Retina (tissue), 1 donor: ENCODE results near the gene PRKCZ.

Experiments used
- DNase-seq: peaks from one replicate; pipeline ENCODE4 v3.0.0-alpha.2; 2016

Gene PRKCZ

DNA sequence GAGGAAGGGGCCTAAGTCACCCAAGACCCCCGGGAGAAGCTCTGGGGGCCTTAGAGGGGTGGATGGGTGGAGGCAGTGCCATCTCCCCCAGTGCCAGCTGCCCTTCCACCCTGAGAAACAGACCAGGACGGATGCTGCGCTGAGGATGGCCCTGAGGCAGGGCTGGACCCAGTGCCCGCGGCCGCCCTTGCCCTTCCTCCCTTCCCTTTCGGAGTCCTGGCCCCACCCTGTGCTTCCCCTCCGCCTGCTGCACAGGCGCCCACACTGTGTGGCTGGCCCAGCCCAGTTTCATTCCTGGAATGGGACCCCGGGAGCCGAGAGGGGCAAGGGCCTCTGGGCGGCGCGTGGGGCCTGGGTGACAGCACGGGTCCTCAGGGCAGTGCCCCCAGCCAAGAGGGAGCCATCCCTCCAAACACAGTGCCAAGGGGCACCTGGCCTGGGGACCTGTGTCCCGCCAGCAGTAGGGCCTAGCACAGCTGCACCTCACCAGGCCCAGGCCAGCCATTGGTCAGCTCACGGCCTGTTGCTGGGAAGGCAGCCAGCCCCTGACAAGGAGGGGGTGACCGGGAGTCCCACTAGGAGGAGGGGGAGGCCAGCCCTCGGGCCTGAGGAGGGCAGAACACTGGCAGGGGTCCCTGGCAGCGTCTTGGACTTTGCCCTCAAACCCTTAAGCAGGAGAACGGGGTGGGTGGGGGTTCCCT is 164.5 kb downstream of the PRKCZ start:
- DNase-seq: no peak

DNA sequence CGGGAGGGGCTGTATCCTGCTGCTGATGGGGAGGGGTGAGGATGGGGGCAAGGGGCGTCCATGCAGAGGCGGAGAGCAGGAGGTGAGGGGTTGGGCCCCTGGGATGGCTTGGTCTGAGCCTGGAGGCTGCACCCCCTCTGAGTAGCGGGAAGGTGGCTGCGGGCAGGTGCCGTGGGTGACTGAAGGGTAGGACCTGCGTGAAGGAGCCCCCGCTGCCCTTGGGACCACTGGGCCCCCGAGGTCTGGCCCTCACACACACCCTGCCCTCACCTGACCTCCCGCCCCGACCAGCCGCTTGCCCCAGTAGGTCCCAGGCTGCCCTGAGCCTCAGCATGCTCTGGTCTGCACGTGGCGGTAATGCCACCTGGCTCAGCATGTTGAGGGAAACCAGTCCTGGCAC is 165.1 kb downstream of the PRKCZ start:
- no peak for DNase-seq

DNA sequence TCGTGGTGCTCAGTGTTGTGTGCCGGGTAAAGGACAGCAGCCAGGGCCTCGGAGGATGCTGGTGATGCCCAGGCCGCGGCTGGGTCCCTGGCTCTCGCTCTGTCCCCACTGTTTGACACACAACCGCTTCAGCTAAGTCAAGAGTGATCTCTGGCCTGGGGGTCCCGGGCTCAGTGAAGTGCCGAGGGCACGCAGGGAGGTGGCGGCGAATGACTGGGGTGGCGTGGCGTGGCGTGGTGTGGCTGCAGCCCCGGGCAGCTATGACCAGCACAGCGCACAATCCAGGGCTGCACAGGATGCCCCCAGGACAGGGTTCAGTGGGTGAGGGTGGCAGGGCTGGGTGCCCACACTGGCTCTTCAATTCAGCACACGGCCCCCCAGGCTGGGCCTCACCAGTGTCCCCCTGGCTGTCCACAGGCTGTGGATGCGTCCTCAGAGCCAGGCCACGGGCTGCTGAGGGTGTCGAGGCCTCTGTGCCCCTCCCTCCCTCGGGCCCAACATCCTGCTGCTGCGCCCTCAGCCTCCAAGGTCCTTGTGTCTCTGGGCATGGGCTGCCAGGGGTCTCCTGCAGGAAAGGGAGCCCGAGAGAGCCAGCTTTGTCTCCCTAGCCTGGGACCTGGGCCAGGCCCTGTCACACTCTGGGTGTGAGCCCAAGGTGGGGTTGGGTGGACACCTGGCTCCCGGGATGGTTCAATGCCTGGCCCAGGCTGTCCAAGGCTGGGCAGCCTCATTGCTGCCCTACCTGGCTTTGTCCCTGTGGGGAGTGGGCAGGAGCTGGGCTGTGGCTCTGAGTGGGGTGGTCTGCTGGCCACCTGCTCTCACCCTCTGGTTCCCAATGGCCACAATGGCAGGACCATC is 165.9 kb downstream of the PRKCZ start:
- no peak for DNase-seq

DNA sequence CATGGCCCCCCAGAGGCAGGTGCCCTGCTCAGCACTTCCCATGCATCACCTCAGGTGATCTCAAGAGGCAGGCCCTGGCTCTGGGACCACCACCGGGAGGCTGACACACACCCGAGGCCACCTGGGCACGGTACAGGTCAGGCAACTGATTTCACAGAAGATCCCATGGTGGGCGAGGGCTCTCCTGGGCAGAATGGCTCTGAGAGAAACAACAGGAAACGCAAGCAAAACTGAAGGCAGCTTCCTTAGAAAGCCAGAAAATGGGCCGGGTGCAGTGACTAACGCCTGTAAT is 166.5 kb downstream of the PRKCZ start:
- no peak for DNase-seq

DNA sequence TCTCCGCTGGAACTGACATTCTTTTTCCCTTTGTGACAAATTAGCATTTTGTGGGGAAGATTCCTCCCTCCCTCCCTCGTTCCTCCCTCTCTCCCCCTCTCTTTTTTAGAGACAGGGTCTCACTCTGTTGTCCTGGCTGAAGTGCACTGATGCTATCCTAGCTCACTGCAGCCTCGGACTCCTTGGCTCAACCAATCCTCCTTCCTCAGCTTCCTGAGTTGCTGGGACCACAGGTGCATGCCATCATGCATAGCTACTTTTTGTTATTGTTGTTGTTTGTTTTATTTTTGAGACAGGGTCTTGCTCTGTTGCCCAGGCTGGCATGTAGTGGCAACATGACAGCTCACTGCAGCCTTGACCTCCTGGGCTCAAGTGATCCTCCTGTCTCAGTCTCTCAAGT is 171.1 kb downstream of the PRKCZ start:
- DNase-seq: no peak

DNA sequence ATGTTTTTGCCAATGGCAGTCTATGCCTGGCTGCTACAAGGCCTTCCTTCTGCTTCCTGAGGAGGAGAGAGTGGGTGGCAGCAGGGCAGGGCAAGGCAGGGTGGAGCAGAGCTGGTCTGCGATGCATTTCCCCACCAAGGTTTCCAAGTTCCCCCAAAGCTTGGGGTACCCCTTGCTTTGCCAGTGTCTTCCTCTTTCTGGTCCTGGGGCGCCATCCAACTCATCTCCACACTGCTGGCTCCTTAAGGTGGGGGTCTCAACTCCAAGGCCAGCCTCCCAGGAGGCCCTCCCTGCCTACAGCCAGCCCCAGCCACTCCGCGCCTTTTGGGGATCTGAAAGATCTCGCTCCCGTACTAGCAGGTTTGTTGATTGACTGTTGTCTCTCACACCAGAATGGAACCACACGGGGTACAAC is 174.0 kb downstream of the PRKCZ start:
- no peak for DNase-seq

DNA sequence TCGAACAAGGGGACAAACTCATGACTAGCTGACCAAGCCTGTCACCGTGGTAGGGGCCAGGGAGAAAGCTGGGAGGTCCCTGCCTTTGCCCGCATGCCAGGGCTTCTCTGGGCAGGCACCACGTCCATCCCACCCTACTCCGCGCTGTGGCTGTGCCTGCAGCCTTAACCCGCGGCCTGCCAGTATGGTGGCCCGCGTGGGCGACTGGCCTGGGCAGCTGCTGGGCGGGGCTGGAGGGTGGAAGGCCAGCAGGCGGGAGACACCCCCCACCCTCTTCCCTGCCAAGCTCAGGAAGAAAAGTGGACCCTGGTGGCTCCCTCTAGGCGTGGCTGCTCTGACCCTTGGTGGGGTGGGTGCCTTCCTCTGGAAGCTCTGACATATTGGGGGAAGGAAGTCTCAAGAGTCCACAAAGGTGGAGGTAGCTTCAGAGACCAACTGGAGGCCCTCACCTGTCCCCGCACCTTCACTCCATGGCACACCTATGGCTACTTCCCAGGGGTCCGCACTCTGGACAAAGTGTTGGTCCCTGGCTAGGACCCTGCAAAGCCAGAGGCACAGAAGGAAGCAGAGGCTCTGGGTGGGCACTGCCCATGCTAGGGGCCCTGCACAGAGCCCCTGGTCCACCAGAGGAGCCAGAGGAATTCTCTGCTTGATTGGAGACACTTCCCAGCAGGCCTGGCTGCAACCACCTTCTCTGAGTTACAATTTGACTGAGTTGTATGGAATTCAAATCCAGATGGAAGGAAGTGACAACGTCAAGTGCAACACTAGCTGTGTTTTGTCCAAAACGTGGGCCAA is 174.6 kb downstream of the PRKCZ start:
- no peak for DNase-seq

DNA sequence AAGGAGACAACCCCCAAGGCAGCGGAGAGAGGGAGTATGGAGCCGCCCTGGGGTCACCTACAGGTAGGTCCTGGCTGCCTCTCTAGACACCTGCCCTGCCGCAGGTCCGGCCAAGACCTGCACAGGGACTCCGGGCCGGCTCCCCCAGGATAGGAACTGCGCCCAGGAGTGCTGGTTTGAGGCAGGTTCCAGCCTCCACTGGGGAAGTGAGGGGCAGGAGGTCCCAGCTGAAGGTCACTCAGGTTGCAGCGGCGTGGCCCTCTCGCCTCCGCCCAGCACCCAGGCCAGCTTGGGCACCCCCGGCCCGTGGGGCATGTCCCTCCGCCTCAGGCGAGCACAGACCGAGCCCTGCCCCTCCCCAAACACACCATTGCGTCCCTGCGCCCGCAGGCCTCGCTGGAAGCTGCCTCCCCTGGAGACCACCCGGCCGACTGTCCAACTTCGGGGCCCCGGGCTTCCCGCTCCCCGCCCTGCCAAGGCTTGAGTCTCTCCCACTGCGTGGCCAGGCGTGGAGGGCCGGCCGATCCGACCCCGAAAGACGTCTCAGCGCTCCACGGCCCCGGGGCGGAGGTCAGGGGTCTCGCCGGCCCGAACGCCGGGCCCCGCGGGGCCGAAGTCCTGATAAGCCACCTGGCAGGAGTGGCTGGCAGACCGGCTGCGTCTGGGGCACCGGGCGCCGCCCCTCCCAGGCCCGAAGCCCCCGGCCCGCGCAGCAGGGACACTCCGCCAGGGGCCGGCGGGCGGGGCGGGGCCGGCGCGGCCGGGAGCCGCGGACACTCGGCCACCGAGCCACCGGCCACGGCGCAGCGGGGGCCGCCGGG is 176.5 kb downstream of the PRKCZ start:
- peak; percentile 51 for DNase-seq

DNA sequence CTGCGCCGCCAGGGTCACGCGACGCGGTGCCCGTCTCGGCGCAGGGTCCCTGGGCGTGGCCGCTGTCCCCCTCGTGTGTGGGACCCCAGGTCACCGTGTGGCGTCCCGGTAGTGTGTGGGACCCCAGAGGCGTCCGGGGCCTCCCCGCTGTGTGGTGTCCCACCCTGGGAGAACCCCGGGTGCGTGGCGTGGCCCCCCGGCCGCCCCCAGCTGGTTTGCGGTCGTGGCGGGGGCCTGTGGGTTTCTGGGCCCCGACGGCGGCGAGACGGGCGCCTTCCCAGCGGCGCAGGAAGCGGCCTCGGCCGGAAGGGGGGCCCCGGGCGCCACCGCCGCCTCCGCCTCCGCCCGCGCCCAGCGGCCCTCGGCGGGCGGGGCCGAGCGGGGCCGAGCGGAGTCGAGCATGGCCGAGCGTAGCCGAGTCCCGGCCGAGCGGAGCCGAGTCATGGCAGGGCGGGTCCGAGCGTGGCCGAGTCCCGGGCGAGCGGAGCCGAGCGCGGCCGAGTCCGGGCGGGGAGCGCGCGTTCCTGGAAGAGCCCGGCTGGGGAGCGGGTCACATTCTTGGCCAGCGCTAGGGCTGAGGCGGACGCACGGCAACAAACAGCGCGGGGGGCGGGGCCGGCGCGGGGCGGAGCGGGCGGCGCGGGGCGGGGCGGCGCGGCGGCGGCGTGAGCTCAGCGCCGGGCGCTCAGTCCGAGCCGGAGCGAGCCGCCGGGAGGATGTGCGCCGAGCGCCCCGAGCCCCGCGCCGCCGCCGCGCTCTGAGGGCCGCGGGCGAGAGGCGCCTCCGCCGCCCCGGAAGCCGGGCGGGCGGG is 177.3 kb downstream of the PRKCZ start:
- peak; percentile 97 for DNase-seq

DNA sequence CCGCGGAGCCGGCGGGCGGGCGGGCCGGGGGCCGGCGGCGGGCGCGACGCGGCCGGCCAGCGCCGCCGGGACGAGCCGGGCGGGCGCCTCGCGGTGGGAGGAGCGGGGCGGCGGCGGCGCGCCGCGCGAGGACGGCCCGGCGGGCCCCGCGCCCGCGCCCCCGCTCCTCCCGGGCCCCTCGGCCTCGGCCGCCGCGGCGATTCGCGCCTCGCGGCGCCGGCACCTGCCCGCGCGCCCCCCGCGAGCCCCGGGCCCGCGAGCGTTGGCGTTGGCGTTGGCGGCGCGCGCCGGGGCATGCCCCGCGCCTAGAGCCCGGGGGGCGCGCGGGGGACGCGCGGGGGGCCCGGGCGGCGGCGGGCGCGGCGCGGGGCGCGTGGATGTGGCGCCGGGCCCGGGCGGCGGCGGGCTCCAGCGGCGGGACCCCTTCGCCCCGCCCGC is 178.0 kb downstream of the PRKCZ start, which contains the start of gene SKI:
TSS of gene SKI (plus strand) at position 163 of the 438 bp plus-strand sequence. CDS start 448 bp downstream, outside the sequence.
- DNase-seq: no peak

DNA sequence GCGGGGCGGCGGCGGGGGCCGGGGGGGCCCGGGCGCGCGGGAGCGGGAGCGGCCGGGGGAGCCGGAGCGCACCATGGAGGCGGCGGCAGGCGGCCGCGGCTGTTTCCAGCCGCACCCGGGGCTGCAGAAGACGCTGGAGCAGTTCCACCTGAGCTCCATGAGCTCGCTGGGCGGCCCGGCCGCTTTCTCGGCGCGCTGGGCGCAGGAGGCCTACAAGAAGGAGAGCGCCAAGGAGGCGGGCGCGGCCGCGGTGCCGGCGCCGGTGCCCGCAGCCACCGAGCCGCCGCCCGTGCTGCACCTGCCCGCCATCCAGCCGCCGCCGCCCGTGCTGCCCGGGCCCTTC is 178.5 kb downstream of the PRKCZ start:
- DNase-seq: no peak

DNA sequence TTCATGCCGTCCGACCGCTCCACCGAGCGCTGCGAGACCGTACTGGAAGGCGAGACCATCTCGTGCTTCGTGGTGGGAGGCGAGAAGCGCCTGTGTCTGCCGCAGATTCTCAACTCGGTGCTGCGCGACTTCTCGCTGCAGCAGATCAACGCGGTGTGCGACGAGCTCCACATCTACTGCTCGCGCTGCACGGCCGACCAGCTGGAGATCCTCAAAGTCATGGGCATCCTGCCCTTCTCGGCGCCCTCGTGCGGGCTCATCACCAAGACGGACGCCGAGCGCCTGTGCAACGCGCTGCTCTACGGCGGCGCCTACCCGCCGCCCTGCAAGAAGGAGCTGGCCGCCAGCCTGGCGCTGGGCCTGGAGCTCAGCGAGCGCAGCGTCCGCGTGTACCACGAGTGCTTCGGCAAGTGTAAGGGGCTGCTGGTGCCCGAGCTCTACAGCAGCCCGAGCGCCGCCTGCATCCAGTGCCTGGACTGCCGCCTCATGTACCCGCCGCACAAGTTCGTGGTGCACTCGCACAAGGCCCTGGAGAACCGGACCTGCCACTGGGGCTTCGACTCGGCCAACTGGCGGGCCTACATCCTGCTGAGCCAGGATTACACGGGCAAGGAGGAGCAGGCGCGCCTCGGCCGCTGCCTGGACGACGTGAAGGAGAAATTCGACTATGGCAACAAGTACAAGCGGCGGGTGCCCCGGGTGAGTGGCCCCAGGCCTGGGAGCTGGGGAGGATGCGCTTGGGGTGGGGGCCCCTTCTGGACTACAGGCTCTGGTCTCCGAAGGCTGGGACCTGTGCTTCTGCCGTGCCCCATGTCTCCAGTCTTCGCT is 179.0 kb downstream of the PRKCZ start:
- peak; percentile 85 for DNase-seq

DNA sequence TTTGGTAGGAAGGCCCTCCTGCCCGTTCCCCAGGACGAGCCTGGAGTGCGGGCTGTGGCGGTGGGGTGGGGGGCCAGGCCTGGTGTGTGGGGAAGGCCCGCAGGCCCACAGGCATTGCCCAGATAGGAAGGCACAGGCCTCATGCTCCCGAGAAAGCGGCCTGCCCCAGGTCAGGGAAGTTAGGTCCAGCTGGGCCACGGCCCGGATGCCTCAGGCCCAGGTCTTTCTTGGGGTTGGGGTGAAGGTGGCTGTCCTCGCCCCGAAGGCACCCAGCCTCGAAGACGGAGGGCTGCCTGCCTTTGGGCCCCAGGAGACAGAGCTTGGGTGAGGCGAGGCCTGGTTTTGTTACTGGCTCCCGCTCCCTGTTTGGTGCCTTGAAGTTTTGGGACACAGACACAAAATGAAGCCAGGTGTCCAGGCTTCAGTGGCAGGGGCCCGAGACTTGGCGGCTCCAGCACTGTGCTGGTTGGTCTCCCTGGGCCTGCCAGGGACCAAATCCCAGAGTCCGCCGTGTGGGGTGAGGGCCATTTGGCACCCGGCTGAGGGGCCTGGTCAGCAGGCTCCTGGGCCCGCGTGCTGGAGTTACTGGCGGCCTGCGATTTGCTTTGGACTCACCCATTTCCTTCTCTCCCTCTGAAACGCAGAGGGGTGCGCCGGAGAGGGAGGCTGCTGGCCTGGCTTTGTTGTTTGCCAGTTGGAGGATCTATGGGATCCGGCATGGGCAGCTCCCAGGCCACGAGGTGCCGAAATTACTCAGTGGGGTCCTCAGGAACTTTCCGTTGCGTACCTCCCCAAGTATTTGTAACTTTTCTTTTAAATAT is 179.9 kb downstream of the PRKCZ start:
- DNase-seq: peak; percentile 72

DNA sequence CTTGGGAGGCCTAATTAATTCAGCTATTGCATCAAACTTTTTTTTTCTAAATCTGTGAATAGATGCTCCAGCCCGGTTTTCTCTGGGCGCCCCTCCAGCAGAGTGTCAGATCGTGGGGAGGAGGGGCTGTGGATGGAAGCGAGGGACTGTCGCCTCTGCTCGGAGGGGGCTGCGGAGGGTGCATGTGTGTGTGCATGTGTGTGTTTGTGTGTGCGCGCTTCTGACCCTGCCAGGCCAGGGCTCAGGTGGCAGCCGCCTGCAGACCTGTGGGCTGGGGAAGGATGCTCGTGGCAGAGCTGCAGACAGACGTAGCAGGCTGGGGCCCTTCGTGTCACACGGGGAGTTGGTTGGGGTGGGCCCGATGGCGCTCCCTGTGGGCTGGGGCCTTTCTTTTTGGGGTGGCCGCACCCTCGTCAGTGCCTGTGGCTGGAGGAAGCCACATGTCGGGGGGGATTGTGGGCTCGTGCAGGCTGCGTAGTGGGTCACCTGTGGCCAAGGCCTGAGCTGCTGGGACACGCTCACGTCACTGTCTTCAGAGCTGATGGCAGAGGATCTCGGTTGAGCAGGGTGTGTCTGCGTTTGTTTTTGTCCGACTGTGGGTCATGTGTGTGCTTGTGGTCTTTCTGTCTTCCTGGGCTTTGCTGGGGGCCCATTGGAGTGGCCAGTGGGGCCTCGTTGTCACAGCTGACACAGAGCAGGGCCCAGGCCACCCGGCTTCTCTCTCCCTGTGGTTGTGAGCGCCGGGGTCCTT is 180.7 kb downstream of the PRKCZ start:
- DNase-seq: peak; percentile 72

DNA sequence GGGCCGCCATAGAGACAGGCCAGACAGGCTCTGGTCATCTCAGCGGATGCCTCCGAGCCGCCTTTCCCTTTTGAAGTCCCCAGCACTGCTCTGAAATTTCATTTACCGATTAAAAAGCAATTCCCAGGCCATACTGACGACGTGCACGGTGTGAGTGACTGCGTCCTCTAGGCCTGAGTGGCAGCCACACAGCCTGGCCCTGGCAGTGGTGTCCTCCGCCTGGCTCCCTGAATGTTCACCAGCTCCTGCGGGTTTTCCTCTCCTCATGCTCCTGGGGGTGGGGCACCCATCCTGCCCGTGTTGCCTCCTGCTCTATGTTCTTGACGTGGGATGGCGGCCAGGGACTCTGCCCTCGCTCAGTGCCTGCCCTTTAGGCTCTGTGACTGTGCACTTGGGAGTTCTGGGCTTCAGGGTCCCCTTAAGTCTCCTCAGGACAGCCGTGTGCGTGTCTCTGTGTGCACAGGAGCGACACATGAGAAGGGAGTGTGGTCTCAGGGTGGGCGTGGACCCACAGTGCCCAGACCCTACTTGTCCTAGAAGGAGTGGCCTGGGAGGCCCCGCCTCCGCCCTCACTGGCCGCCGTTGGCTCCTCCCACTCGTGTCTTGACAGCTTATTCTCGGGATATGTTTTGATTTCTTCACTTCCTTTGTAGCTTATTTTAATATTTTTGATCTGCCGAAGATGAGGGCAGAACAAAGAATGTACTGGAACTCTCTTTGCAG is 181.5 kb downstream of the PRKCZ start:
- peak; percentile 84 for DNase-seq

DNA sequence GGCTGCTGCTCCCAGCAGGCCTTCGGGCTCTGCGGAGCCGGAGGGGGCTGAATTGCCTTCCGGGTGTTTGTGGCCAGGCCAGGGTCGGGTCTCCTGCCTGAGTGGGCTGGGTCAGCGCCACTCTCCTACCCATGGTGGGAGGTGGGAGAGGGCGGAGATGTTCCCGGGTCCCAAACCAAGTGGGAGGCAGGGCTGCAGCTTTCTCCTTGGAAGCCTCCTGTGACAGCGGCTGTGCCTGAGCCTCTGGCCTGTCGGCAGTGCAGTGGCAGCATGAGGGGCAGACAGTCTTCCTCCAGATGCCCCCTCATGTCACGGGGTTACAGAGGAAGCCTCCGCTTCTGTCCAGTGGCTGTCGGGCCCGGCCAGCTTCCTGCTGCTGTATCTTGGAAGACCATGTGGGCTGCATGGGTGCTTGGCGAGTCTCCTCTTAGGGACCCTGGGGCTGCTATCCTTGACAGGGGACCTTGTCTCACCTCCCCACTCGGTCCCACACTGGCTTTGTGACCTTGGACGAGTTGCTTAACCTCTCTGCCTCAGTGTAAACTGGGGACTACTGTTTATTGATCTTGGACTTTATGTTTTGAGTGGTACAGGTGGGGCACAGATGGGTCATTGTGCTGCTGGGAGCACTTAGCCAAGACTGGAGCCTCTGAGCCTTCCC is 182.2 kb downstream of the PRKCZ start:
- no peak for DNase-seq

DNA sequence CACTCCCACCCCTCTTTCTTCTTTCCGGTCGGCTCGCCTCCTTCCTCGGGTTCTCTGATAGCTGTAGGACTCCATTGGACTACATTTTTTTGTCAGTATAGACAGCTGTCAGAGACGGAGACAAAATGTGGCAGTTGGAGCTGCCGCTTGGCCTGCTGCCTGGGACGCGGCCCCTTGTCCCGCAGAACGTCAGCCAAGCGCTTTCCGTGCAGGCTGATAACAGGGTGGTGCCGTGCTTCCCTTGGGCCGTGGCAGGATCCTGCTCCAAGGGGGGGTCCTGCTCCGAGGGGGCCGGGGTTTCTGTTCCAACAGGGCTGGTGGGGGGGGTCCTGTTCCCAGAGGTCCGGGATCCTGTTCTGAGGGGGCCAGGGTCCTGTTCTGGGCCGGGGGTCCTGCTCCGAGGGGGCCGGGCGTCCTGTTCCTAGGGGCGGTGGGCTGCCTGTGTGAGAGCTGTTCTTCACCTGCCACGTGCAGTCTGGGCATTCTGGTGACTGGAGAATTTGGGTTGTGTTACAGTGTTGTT is 182.8 kb downstream of the PRKCZ start:
- DNase-seq: peak; percentile 54

DNA sequence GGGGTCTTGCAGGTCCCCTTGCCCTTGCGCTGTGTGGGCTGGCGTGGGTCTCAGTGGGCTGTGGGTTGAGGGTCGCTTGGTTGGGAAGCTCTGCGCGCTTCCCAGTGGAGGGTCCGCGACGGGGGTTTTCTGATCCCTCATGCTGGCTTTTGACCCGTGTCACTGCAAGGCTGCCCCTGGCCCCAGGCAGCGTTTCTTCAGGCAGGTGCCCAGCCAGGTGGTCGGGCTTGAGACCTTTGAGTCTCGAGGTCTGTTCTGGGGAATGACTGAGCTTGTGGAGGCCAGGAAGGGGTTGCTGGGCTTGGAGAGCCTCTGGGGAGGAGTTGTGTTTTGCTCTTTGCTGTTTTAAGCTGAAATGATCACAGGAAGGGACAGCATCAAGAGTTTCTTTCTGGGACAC is 183.3 kb downstream of the PRKCZ start:
- peak; percentile 35 for DNase-seq
